ENCODE results near the gene GCHFR.

GCHFR gene

DNA sequence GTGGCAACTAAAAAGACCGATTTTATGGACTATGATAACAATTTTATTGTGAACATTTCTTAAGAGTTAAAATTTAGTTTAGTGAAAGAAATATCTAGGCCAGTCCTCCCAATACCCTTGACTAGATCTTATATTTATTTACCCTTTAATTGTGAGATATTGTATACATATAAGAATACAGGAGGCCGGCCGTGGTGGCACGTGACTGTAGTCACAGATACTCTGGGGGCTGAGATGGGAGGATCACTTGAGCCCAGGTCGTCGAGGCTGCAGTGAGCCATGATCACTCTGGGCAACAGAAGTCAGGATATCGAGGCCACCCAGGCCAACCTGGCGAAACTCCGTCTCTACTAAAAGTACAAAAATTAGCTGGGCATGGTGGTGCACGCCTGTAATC is 8.1 kb upstream of the GCHFR start:
- DNase-seq, result no peak

DNA sequence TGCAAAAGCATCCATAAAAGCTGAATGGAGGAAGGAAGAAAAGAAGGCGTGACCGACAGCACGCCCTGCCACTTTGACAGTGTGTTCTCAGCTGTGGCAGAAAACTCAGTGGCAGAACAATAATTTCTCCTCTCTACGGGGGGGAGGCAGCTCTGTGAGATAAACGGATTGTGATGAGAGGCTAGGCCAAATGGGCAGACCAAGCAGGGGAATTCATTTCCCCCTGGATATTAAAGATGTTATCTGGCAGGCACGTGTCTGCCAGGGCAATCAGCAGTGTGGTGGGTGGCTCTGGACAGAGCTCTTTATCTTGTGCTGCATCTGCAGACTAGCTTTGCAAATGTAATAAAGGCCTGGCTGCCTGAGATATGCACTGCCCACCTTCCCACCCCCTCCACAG is 6.9 kb upstream of the GCHFR start:
- no peak for DNase-seq

- DNase-seq, result no peak
Measured at GRCh38 chr15:40759961-40760360, 3.9 kb upstream of the GCHFR start.

- peak; percentile 65 for DNase-seq
Measured at GRCh38 chr15:40762919-40763800, 708 bp upstream of the GCHFR start.

- no peak for DNase-seq
Measured at GRCh38 chr15:40764629-40765103, 798 bp downstream of the GCHFR start.

DNA sequence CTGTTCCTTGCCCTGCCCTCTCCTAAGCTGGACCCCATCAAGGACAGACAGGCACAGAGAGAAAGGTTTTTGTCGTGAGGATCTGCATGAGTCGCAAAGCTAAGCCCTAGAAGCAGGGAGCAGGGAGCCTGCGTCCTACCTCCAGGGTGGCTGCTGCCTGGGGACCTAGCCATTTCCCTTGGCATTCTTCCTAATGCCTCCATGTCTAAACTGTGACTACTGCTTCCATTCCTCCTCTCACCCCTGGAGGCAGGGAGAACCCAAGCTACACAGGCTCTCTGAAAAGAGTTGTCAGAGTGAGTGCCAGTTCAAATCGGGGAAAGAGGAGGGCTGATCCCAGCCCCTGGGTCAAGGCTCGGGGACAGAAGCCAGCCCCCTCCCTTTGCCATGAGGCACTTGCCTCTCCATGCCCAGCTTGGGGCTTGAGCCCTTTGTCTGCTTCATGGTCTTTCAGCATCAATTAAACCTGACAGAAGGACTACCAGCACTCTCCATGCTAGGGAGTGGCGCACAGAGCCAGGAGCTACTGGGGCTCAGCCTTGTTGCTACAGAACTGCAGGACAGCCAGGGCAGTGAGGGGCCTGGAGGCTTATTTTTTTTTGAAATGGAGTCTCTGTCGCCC is 2.4 kb downstream of the GCHFR start:
- peak; percentile 27 for DNase-seq

- DNase-seq, result peak; percentile 25
Measured at GRCh38 chr15:40766906-40767837, 3.3 kb downstream of the GCHFR start.

- DNase-seq, result no peak
Measured at GRCh38 chr15:40767838-40768500, 4.1 kb downstream of the GCHFR start.

GRCh38 chr15:40768521-40769273 is 4.8 kb downstream of the GCHFR start:
- DNase-seq, result no peak

DNA sequence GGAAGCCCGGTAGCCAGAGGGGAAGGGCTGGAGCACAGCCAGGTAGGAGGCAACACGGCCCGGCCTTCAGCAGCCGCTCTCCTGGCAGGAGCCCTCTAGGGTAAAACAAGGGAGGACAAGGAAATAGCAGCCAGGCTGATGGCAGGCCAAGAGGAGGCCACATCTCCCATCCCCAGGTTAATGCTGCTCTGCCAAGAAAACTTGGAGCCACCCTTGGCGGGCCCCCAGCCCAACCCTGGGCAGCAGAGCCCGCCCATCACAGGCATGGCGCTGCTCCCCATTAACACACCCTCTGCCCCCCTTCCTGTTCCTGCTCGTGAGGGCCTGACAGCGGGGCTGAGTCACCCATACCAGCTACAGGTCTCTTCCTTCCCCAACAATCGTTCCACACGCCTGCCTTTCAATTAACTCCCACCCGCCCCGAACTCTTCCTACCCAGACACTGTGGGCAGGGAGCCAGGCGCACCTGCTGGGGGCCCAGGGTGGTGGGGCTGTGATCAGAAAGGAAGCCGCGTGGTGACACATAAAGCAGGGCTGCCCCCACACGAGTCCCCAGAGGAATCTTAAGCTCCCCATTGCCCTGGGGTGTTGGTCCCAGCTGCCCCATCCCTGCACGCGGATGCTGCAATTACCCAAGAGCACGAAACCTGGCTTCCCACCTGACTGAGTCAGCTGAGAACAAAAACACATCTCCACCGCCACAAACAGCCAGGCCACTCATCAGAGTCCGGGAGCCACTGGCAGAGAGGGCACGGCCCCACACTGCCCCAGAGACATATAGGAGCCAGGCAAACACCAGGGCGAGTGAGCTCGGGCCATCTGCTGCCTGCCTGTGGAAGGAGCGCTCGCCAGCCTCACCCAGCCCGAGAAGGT is 5.6 kb downstream of the GCHFR start, which contains the start of gene C15orf62:
Gene C15orf62, plus strand, starts transcription at position 707 of the 873 bp plus-strand sequence. CDS start 516 bp downstream, outside the sequence.
- DNase-seq, result peak; percentile 30

- no peak for DNase-seq
Measured at GRCh38 chr15:40770147-40770721, 6.4 kb downstream of the GCHFR start.

DNA sequence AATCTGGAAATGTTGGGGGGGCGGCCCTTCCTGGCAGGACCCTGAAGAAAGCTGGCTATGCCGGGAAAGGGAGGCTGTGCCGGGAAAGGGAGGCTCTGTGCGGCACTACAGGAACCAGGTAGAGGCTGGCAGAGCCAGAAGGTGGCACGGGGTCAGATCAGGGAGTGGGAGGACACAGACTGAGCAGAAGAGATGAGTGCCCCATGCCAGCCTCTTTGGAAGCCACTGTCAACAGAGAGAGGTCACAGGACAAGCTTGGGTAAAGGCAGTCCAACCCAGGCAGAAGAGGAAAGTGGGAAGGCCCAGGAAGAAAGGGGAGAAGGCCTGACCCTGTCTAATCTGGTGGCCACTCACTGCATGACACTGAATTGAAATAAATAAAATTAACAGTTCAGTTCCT is 7.4 kb downstream of the GCHFR start:
- no peak for DNase-seq

- no peak for DNase-seq
Measured at GRCh38 chr15:40772014-40772413, 8.1 kb downstream of the GCHFR start.

GRCh38 chr15:40773496-40773895 is 9.6 kb downstream of the GCHFR start:
- no peak for DNase-seq

GRCh38 chr15:40773902-40774301 is 10.0 kb downstream of the GCHFR start:
- DNase-seq, result no peak

DNA sequence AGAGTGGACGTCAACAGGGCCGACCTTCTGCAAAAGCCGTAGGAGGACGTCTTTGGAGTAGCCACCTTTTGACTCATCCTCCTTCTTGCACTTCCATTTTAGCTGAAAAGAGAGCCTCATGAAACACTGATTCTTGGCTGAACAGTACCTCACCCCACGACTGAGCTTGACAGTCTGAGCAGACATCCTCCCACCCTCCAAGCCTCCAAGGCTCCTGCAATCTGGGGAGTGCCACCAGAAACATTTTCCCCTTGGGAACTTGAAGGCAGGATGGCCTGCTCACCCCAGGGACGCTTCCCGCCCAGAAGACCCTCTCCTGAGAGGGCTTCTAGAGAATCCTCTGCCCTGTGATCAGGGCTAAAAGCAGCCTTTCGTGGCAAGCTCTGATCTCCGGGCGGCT is 11.1 kb downstream of the GCHFR start:
- DNase-seq, result no peak

- DNase-seq, result no peak
Measured at GRCh38 chr15:40775740-40776536, 12.1 kb downstream of the GCHFR start.

- no peak for DNase-seq
Measured at GRCh38 chr15:40776537-40777141, 12.8 kb downstream of the GCHFR start.
